Femur (tissue), 1 donor: ENCODE measurements around the gene TAPBPL.
"Not testable (repeated sequence)": the region's sequence is repeated elsewhere in the genome, so short reads cannot be mapped to it uniquely, and the experiment has no call there.

Experiments used
- DNase-seq: peaks from one replicate; pipeline ENCODE4 v3.0.0-alpha.2; 2017

TAPBPL gene

DNA sequence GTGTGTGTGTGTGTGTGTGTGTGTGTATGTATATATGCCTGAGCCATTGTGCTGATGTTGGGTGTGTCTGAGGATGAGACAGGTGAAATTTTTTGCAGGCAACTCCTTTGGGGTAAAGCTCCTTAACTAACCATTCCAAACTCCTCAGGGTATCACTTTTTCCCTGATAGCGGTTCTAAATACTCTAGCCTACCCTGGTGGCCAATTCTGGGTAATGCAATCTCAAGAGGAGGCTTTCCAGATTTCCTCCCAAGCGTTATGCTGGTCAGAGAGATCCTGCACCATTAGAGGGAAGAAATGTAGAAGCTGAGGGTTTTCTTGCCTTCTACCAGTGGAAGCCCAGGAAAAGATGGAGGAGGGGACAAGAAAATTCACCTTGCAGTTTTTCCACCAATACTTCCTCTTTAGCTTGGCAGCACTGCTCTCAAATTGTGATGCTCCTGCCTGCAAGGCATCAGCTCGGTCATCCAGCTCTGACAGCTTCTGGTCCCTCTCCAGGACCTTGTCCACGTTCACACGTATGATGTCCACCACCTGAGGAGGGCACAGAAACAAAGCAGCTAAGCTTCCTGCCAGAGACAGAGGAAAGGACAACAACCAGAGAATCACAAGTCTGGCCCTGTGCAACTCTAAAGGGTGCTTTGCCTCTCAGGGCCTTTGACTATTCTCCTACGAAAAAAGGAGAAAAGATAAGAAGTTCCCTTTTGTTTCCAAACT, 13.8 kb downstream of the TAPBPL start:
- DNase-seq, result peak; percentile 57

DNA sequence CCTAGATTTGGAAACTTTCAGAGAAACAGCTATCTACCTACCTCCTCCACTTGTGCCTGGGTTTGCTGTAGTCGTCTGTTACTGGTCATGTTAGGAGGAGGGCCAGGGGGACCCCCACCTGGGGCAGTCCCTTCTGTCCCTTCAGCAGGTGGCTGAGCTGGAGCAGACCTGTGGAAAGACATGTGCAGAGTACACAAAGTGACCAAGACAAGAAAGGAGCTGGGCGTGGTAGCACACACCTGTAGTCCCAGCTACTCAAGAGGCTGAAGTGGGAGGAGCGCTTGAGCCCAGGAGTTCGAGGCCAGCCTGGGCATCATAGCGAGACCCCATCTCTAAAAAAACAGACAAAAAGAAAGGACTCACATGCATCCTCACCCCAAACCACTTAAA, 14.3 kb downstream of the TAPBPL start:
- no peak for DNase-seq

DNA sequence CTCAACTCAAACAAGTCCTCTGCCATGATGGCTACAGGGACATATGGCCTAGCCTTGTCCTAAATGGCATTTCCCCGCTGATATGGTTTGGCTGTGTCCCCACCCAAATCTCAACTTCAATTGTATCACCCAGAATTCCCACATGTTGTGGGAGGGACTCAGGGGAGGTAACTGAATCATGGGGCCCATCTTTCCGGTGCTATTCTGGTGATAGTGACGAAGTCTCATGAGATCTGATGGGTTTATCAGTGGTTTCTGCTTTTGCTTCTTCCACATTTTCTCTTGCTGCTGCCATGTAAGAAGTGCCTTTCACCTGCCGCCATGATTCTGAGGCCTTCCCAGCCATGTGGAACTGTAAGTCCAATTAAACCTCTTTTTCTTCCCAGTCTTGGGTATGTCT, 14.9 kb downstream of the TAPBPL start:
- DNase-seq, result not testable (repeated sequence)

DNA sequence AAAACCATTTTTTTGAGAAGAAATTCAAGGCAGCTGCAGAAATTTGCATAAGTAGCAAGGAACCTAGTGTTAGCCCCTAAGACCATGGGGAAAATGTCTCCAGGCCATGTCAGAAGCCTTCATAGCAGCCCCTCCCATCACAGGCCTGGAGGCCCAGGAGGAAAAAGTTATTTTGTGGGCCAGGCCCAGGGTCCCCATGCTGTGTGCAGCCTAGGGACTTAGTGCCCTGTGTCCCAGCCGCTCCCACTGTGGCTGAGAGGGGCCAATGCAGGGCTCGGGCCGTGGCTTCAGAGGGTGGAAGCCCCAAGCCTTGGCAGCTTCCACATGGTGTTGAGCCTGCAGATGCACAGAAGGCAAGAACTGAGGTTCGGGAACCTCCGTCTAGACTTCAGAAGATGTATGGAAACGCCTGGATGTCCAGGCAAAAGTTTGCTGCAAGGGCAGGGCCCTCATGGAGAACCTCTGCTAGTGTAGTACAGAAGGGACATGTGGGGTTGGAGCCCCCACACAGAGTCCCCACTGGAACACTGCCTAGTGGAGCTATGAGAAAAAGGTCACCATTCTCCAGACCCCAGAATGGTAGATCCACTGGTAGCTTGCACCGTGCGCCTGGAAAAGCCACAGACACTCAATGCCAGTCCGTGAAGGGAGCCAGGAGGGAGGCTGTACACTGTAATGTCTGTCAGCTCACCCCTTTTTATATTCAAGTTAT, 15.9 kb downstream of the TAPBPL start:
- not testable (repeated sequence) for DNase-seq

DNA sequence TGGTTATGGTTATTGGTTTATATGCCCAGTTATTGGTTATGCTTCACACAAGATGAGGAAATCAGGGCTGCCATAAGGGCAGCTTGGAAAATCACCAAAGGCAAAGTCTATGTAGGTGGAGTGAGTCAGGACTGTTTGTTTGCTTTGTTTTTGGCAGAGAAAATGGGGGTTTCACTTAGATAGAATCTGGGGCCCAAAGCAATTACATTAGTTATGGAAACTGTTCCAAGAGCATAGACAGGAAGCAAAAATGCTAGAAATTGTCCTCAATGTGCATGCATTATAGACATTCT, 16.4 kb downstream of the TAPBPL start:
- no peak for DNase-seq

DNA sequence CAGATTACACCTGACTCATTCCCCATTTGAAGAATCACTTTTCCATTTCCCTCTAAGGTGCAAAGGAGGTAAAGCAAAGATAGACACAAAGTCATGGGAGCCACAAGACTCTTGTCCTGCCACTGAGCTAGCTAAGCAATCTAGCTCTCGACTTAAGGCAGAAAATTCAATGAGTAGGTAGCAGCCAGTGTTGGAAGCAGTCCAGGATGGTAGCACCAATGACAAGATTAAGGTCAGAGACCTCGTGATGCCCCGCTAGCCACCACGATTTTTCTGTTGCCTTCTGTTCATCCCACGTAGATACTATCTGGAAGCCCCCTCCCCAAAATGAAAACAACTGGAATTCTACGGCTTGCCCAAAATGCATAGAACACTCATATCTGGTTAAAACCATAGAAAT, 17.2 kb downstream of the TAPBPL start:
- DNase-seq, result no peak

DNA sequence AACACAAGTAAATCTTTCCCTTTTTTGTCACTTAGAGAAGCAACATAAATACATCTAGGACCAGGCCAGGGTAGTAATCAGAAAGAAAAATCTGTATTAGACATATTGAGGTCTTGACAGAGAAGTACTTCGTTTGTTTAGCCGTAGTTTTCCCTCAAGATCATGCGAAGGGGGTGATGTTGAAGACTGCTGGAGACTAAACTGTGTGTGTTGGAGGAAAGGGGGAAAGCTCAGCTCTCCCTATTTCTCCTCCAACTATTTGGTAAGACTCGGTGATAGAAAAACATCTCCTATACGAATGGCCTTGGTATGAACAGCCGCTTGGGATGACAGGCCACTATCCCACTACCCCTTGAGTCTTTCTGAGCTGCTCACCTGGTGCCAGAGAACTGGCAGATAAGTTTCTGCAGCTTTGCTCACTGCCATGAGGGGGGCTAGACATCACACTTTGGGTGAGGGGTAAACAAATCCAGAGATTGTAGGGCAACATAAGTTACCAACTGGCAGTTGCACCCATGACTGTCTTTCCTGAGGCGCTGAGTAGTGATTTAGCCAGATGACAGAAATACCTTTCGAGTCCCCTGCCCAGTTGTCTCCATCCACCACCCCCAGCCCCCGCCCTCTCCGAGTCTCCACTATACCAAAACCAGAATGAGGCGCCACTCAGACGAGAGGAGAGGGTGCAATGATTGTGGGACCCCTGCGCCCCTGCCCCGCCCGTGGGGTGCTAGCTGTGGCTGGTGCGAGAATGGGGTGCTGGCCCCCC, 17.9 kb downstream of the TAPBPL start:
- DNase-seq, result no peak

DNA sequence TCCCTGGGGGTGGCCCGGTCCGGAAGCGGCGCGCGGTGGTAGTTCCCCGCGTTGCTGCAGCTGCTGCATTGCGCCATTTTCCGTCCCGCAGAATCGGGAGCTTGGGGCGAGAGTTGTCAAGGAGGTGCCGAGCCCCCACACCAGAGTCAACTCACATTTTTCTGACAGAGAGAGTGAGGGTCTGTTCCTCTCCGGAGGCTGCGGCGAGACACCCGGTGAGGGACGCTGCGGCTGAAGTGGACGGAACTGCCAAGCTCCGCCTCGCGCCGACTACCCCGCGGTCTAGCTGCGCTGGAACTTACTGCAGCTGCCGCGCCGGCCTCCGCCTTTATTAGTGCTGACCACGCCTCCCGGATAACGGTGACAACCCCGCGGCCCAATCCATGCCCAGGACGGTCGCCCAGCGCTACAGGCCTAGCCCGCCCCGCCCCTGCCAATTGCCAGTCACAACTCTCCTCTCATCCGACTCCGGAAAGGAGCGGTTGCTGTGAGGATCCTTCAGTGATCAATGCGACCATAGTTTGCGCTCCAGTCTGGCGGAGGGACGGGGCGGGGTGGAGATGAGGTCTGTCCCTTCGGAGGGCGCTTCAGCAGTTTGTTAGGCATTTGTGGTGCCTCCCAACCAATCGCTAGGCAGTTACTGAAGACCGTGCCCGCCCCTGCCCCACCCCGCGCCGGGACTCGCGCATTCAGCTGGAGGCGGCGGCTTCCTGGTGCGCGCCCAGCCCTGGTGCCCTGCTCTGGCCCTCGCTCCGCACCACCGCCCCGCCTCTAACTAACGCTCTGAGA, 18.7 kb downstream of the TAPBPL start, which contains the start of gene VAMP1:
Gene VAMP1 (minus strand): TSS at position 303 of the 789 bp plus-strand sequence. CDS start 146 bp downstream, at position 157.
- peak; percentile 98 for DNase-seq

DNA sequence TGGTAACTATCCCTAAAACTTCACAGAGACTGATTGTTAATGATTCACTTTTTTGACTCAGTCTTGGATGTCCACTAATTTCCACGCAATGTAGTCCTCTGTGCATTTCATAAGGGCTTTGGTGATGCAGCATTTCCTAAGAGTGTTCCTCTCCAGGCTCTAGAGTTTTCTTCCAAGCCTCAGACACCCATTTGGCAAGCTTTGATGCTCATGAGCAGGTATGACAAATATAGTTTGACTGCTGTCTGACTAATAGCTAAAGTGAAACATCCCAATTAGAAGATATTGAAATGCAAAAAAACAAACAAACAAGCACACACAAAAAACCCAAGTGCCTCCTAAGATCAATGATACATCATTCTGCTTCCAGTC, 20.1 kb downstream of the TAPBPL start:
- no peak for DNase-seq

DNA sequence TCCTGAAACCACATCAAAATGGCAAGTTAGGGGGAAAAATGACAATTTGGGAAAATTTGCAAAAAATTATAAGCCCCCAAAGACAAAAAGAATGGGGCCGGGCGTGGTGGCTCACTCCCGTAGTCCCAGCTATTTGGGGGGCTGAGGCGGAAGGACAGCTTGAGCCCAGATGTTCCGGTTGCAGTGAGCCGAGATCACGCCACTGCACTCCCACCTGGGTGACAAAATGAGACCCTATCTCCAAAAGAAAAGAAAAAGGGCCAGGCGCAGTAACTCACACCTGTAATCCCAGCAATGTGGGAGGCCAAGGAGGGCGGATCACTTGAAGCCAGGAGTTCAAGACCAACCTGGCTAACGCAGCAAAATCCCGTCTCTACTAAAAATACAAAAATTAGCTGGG, 20.6 kb downstream of the TAPBPL start:
- DNase-seq, result no peak

DNA sequence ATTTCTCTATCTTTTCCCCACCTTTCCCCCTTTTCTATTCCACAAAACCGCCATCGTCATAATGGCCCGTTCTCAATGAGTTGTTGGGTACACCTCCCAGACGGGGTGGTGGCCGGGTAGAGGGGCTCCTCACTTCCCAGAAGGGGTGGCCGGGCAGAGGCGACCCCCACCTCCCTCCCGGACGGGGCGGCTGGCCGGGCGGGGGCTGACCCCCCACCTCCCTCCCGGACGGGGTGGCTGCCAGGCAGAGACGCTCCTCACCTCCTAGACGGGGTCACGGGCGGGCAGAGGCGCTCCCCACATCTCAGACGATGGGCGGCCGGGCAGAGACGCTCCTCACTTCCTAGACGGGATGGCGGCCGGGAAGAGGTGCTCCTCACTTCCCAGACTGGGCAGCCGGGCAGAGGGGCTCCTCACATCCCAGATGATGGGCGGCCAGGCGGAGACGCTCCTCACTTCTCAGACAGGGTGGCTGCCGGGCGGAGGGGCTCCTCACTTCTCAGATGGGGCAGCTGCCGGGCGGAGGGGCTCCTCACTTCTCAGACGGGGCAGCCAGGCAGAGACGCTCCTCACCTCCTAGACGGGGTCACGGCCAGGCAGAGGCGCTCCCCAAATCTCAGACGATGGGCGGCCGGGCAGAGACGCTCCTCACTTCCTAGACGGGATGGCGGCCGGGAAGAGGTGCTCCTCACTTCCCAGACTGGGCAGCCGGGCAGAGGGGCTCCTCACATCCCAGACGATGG, 23.6 kb downstream of the TAPBPL start:
- not testable (repeated sequence) for DNase-seq

DNA sequence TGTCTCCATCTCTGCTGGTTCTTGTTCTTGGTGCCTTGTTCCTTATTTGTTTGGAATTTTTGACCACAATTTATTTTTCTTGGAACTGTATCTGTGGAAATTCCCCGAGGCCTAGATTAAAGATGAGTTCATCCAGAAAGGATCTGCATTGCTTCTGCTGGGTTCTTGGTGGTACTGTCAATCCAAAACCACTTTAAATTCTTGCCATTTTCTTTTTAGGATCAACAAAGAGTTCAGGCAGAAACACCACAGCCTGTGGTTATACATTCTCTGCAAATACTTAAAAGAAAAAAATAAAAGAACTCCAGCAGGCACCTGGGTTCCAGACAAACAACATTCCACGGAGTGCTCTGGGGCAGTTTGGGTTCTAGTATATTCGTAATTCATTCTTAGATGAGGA, 24.6 kb downstream of the TAPBPL start:
- no peak for DNase-seq

DNA sequence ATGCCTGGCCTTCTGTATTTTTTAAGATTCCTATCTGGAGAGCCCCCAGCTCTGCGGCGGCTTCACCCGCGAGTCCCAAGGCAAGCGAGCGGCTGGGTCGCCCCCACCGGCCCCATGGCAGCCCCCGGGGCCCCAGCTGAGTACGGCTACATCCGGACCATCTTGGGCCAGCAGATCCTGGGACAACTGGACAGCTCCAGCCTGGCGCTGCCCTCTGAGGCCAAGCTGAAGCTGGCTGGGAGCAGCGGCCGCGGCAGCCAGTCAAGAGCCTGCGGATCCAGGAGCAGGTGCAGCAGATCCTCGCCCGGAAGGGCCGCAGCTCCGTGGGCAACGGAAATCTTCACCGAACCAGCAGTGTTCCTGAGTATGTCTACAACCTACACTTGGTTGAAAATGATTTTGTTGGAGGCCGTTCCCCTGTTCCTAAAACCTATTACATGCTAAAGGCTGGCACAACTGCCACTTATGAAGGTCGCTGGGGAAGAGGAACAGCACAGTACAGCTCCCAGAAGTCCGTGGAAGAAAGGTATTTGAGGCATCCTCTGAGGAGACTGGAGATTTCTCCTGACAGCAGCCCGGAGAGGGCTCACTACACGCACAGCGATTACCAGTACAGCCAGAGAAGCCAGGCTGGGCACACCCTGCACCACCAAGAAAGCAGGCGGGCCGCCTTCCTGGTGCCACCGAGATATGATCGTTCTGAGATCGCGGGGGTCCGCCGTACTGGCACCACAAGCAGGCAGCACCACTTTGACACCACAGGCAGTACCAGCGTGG, 25.9 kb downstream of the TAPBPL start:
- not testable (repeated sequence) for DNase-seq

DNA sequence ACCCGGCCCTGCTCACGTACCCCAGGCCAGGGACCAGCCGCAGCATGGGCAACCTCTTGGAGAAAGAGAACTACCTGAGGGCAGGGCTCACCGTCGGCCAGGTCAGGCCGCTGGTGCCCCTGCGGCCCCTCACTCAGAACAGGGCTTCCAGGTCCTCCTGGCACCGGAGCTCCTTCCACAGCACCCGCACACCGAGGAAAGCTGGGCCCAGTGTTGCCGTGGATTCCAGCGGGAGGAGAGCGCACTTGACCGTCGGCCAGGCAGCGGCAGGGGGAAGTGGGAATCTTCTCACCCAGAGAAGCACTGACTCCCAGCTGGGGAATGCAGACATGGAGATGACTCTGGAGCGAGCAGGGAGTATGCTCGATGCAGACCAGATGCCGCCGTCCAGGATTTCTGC, 26.6 kb downstream of the TAPBPL start:
- DNase-seq, result no peak

DNA sequence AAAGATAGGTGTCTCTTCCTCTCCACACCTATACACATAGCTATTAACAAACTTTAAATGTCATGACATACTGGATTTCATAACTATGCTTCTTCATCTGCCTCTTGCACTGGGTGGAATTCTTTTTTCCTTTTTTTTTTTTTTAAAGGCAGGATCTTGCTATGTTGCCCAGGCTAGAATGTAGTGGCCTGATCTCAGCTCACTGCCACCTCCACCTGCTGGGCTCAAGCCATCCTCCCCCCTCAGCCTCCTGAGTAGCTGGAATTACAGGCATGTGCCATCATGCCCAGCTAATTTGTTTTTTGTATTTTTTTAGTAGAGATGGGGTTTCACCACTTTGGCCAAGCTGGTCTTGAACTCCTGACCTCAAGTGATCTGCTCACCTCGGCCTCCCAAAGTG, 36.4 kb downstream of the TAPBPL start:
- DNase-seq, result no peak

DNA sequence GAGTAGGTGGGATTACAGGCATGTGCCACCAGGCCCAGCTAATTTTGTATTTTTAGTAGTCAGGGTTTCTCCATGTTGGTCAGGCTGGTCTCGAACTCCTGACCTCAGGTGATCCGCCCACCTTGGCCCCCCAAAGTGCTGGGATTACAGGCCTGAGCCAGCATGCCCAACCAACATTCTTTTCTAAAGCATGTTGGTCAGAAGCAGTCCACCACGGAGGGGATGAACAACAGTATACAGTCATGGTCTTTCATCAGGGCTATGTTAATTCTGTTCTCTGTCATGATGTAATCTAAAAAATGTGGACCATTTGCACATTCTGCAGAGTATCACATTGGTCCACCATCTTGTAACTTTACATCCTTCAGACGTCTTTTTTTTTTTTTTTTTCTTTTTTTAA, 37.6 kb downstream of the TAPBPL start:
- DNase-seq, result no peak

DNA sequence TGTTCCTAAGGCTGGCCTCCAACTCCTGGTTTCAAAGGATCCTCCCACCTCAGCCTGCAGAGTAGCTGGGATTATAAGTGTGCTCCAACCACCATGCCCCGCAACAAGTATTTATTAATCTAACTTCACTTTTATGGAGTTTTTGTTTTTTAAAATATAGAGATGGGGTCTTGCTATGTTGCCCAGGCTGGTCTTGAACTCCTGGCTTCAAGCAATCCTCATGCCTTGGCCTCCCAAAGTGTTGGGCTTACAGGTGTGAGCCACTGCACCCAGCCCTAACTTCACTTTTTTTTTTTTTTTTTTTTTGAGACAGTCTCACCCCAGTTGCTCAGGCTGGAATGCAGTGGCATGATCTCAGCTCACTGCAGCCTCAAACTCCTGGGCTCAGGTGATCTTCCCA, 38.8 kb downstream of the TAPBPL start:
- DNase-seq, result not testable (repeated sequence)

DNA sequence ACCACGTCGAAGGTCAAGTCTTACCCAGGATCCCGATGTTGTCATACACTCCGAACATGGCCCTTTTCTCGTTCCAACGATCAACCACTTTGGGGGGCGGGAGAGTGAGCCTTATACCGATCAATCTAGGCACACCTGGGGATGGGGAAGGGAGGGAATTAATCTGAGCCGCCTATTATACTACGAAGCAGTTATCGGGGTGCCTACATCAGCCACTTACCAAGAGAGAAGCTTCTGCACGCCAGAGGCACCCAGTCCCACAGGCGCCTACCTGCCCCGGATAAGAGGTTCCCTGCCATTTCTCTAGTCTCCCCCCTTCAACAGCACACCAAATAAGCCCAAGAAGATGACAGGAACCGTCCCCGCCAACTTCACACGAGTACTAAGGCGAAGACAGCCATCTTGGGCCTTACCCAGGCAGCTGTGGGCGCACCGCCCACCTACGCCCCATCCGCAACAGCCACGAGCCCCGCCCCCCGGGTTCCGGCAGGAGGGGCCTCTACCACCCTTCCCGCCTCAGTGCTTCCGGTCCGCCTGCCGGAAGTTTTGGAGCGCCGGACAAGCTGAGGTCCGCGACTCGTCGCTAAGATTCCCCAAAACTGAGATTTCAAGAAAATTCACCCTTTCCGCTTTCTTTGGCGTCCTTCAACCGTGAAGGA, 41.1 kb downstream of the TAPBPL start, which contains the start of gene MRPL51:
Gene MRPL51 (minus strand): TSS at position 425 of the 659 bp plus-strand sequence. CDS start 126 bp downstream, at position 299.
- DNase-seq, result peak; percentile 98

DNA sequence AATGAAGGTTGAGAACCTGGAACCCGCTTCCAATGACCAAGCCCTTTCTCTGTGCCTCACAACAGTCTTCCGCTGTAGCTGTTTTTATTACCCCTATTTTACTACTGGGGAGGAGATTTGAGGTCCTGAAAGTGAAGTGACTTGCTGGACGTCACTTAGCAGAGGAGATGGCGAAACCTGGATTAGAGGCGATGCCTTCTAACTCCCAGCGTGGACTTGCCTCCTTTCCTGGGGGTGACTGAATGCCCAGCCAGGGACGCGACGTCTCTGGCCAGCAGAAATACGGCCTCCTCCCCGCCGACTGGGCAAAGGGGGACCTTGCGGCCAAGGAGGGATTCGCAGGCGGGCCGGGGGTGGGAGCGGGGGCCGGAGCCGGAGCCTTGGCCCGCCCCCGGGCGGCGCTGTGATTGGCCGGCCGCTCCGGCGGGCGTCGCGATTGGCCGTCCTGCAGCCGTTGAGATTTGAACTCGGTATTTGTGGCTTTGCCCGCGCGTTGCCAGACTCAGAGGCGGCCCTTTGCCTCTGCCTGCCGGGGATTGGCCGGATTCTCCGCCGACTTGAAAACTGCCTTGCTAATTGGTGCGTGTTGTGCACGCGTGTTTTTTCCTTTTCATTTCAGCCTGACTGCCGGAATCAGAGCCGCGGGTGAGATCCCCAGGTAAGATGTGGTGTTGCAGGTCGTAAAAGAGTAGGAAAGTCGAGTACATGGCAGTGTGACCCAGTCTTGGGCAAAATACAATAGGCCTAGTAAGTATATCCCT, 41.8 kb downstream of the TAPBPL start, which contains the start of gene NCAPD2:
Gene NCAPD2 (plus strand): TSS at position 606 of the 761 bp plus-strand sequence. CDS start 997 bp downstream, outside the sequence.
- DNase-seq, result peak; percentile 97

DNA sequence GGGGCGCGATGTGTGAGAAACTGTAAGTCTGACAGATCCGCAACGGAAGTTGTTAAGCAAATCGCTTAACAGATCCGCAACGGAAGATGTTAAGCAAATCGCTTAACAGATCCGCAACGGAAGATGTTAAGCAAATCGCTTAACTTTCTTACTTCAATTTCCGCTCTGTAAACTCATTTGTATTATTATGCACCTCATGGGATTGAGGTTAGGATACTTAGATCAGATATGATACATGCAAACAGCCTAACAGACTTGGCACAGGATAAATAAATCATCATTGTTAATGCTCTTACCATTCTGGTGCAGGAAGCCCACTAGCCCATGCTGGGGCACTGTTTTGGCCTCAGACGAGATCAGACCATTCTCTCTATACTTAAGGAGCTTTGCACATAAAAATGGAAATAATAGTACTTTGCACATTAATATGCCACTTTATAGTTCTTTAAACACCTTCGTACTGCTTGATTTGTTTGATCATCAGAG, 42.5 kb downstream of the TAPBPL start:
- DNase-seq, result no peak
